Measurements from ENCODE around the gene TRPC1.

DNA sequence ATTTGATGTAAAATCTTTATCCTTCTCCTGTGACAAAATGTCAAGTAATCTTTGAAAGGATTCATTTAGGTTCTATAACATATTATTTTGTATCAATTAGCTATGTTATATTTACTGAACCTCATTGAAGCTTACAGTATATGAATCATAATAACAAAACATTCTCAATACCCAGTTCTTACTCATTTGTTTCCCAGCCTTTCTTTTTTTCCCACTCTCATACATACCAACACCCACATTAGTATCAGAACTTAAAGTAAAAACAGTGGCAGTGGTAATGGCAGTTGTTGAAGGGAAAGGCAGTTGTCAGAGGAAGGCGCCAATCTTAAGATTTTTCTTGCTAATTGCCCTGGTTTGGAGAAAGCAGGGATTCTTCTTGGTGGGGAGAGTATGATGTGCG is 33.2 kb upstream of the TRPC1 start:
- TF ChIP-seq EZH2 (IDR thresholded peaks at IDR 0.05; ENCODE audit: borderline replicate concordance, insufficient read depth, low read length, poor library complexity, severe bottlenecking) (no peak), TAF1 (IDR thresholded peaks at IDR 0.05; ENCODE audit: low read depth) (no peak)
- TF ChIP-seq, protein P1, sequence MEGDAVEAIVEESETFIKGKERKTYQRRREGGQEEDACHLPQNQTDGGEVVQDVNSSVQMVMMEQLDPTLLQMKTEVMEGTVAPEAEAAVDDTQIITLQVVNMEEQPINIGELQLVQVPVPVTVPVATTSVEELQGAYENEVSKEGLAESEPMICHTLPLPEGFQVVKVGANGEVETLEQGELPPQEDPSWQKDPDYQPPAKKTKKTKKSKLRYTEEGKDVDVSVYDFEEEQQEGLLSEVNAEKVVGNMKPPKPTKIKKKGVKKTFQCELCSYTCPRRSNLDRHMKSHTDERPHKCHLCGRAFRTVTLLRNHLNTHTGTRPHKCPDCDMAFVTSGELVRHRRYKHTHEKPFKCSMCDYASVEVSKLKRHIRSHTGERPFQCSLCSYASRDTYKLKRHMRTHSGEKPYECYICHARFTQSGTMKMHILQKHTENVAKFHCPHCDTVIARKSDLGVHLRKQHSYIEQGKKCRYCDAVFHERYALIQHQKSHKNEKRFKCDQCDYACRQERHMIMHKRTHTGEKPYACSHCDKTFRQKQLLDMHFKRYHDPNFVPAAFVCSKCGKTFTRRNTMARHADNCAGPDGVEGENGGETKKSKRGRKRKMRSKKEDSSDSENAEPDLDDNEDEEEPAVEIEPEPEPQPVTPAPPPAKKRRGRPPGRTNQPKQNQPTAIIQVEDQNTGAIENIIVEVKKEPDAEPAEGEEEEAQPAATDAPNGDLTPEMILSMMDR (IDR thresholded peaks at IDR 0.05; ENCODE audit: poor library complexity, severe bottlenecking): no peak
- TF ChIP-seq, protein P2, sequence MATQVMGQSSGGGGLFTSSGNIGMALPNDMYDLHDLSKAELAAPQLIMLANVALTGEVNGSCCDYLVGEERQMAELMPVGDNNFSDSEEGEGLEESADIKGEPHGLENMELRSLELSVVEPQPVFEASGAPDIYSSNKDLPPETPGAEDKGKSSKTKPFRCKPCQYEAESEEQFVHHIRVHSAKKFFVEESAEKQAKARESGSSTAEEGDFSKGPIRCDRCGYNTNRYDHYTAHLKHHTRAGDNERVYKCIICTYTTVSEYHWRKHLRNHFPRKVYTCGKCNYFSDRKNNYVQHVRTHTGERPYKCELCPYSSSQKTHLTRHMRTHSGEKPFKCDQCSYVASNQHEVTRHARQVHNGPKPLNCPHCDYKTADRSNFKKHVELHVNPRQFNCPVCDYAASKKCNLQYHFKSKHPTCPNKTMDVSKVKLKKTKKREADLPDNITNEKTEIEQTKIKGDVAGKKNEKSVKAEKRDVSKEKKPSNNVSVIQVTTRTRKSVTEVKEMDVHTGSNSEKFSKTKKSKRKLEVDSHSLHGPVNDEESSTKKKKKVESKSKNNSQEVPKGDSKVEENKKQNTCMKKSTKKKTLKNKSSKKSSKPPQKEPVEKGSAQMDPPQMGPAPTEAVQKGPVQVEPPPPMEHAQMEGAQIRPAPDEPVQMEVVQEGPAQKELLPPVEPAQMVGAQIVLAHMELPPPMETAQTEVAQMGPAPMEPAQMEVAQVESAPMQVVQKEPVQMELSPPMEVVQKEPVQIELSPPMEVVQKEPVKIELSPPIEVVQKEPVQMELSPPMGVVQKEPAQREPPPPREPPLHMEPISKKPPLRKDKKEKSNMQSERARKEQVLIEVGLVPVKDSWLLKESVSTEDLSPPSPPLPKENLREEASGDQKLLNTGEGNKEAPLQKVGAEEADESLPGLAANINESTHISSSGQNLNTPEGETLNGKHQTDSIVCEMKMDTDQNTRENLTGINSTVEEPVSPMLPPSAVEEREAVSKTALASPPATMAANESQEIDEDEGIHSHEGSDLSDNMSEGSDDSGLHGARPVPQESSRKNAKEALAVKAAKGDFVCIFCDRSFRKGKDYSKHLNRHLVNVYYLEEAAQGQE (IDR thresholded peaks at IDR 0.05; ENCODE audit: borderline replicate concordance): no peak

Data from neural cell (in vitro differentiated cells).